NK-92 treated with Interleukin-12 subunit alpha and Interleukin-12 subunit beta, amount 100 ng/mL, for 24 hours (cell line): ENCODE data around the gene STRA8.
"Not testable (repeated sequence)": the region's sequence is repeated elsewhere in the genome, so short reads cannot be mapped to it uniquely, and the experiment has no call there.

ENCODE experiments used
- DNase-seq: peaks from one replicate; lab custom pipeline; 2025; lab: John Stamatoyannopoulos, UW

Gene STRA8

GRCh38 chr7:135205850-135206249 lies 27.8 kb upstream of the STRA8 start:
- no peak for DNase-seq

GRCh38 chr7:135206941-135207391 lies 26.7 kb upstream of the STRA8 start:
- no peak for DNase-seq

GRCh38 chr7:135207406-135208101 lies 26.1 kb upstream of the STRA8 start:
- DNase-seq = no peak

- no peak for DNase-seq
Observed at GRCh38 chr7:135208102-135208793, 25.4 kb upstream of the STRA8 start.

- no peak for DNase-seq
Observed at GRCh38 chr7:135209225-135209834, 24.3 kb upstream of the STRA8 start.

- no peak for DNase-seq
Observed at GRCh38 chr7:135210888-135211178, 22.8 kb upstream of the STRA8 start.

GRCh38 chr7:135211179-135211945 lies 22.3 kb upstream of the STRA8 start, which contains the start of gene WDR91:
TSS of gene WDR91 (minus strand) at chr7:135211526. CDS start at chr7:135211502, 24 bp downstream.
- peak; percentile 91 for DNase-seq

GRCh38 chr7:135211946-135212685 lies 21.5 kb upstream of the STRA8 start:
- not testable (repeated sequence) for DNase-seq

GRCh38 chr7:135213831-135214230 lies 19.8 kb upstream of the STRA8 start:
- DNase-seq = no peak

- DNase-seq = no peak
Observed at GRCh38 chr7:135215180-135215579, 18.5 kb upstream of the STRA8 start.

GRCh38 chr7:135215698-135216097 lies 17.9 kb upstream of the STRA8 start:
- DNase-seq = no peak

GRCh38 chr7:135217645-135218509 lies 15.8 kb upstream of the STRA8 start:
- no peak for DNase-seq

GRCh38 chr7:135224027-135224426 lies 9.6 kb upstream of the STRA8 start:
- no peak for DNase-seq

- no peak for DNase-seq
Observed at GRCh38 chr7:135231686-135232085, 2.0 kb upstream of the STRA8 start.

GRCh38 chr7:135232087-135232486 lies 1.6 kb upstream of the STRA8 start:
- no peak for DNase-seq

GRCh38 chr7:135232720-135233119 lies 918 bp upstream of the STRA8 start:
- no peak for DNase-seq

GRCh38 chr7:135234095-135234494 lies 457 bp downstream of the STRA8 start:
- not testable (repeated sequence) for DNase-seq

- DNase-seq = no peak
Observed at GRCh38 chr7:135234727-135235126, 1.1 kb downstream of the STRA8 start.

GRCh38 chr7:135235841-135236240 lies 2.2 kb downstream of the STRA8 start:
- DNase-seq = no peak

- no peak for DNase-seq
Observed at GRCh38 chr7:135236727-135237126, 3.1 kb downstream of the STRA8 start.
